Measurements from ENCODE around the gene TFF3. TPM values are rescaled to one million over a fixed set of nuclear protein-coding genes. Genes with fewer than 3 reads are reported as not detected.

TFF3 gene
- total RNA-seq, 4 donors from 2014 or later: 3.6 to 16.8 (median 8.7) TPM

- intact Hi-C loops (cut with DNase I; ENCODE audit: low total_unique reads): no loop called here
- no peak overlapping the region for H3K4me3 ChIP-seq (ENCODE audit: low read depth, poor library complexity, severe bottlenecking)
- DNase-seq (ENCODE audit: low spot score in 2 of 2): no peak
- 75 to 78% methylated on average over 7 of the region's 7 CpGs for WGBS, 2 donors
- no peak for TF ChIP-seq POLR2A (IDR thresholded peaks at IDR 0.05)
- TF ChIP-seq CTCF (IDR thresholded peaks at IDR 0.05): no peak
Measured at GRCh38 chr21:42302794-42303193, 12.4 kb downstream of the TFF3 start.

- WGBS, 2 donors: 55 to 60% methylated on average over 12 of the region's 12 CpGs
- no peak for DNase-seq (ENCODE audit: low spot score in 2 of 2)
- intact Hi-C loops (cut with DNase I; ENCODE audit: low total_unique reads): no loop called here
- no peak overlapping the region for H3K4me3 ChIP-seq (ENCODE audit: low read depth, poor library complexity, severe bottlenecking)
- TF ChIP-seq POLR2A (IDR thresholded peaks at IDR 0.05) (no peak), CTCF (IDR thresholded peaks at IDR 0.05) (no peak)
Measured at GRCh38 chr21:42302076-42302650, 13.0 kb downstream of the TFF3 start.

- TF ChIP-seq POLR2A (IDR thresholded peaks at IDR 0.05): no peak
- no peak for TF ChIP-seq CTCF (IDR thresholded peaks at IDR 0.05)
- no peak overlapping the region for H3K4me3 ChIP-seq (ENCODE audit: low read depth, poor library complexity, severe bottlenecking)
- intact Hi-C loops (cut with DNase I; ENCODE audit: low total_unique reads): no loop called here
- WGBS, 2 donors: 77 to 82% methylated on average over 12 to 20 of the region's 20 CpGs
- no peak for DNase-seq (ENCODE audit: low spot score in 2 of 2)
Measured at GRCh38 chr21:42301371-42302075, 13.7 kb downstream of the TFF3 start.

- no peak for DNase-seq (ENCODE audit: low spot score in 2 of 2)
- H3K4me3 ChIP-seq (ENCODE audit: low read depth, poor library complexity, severe bottlenecking): no peak overlapping the region
- 87 to 88% methylated on average over 9 of the region's 9 CpGs for WGBS, 2 donors
- TF ChIP-seq CTCF (IDR thresholded peaks at IDR 0.05) (no peak), POLR2A (IDR thresholded peaks at IDR 0.05) (no peak)
- intact Hi-C loops (cut with DNase I; ENCODE audit: low total_unique reads): no loop called here
Measured at GRCh38 chr21:42300956-42301355, 14.3 kb downstream of the TFF3 start.

GRCh38 chr21:42300045-42300583 is 15.1 kb downstream of the TFF3 start:
- no peak for DNase-seq (ENCODE audit: low spot score in 2 of 2)
- 88 to 91% methylated on average over 7 of the region's 7 CpGs for WGBS, 2 donors
- intact Hi-C loops (cut with DNase I; ENCODE audit: low total_unique reads): no loop called here
- TF ChIP-seq CTCF (IDR thresholded peaks at IDR 0.05) (no peak), POLR2A (IDR thresholded peaks at IDR 0.05) (no peak)
- H3K4me3 ChIP-seq (ENCODE audit: low read depth, poor library complexity, severe bottlenecking): no peak overlapping the region

Measured in lower leg skin (tissue), 4 donors.